Muscle layer of duodenum (tissue), 2 donors: ENCODE results near the gene RELCH.

Experiments used
- H3K27ac ChIP-seq: one replicate; pipeline ENCODE4 v1.7.0; 2013; ENCODE audit warnings: mild to moderate bottlenecking, low read length
- H3K27me3 ChIP-seq: one replicate; pipeline ENCODE4 v1.7.0; 2013; ENCODE audit warnings: low read depth, mild to moderate bottlenecking, control low read depth, low read length
- H3K36me3 ChIP-seq, 2 donors: one replicate each; pipeline ENCODE4 v1.7.0; 2013; ENCODE audit warnings: low read length in 2 of 2, control low read depth in 1 of 2, mild to moderate bottlenecking in 1 of 2; ENCODE audit not compliant: insufficient read depth in 2 of 2, control insufficient read depth in 1 of 2
- H3K4me1 ChIP-seq, 2 donors: one replicate each; pipeline ENCODE4 v1.7.0; 2013; ENCODE audit warnings: low read length in 2 of 2, mild to moderate bottlenecking in 2 of 2, control low read depth in 1 of 2, moderate library complexity in 1 of 2; ENCODE audit not compliant: insufficient read depth in 2 of 2, control insufficient read depth in 1 of 2
- H3K4me3 ChIP-seq, 2 donors: one replicate each; pipeline ENCODE4 v1.7.0; 2013; ENCODE audit warnings: low read length in 2 of 2, low read depth in 1 of 2, mild to moderate bottlenecking in 1 of 2
- H3K9me3 ChIP-seq, 2 donors: one replicate each; pipeline ENCODE4 v1.7.0; 2013; ENCODE audit warnings: low read length in 2 of 2, control low read depth in 1 of 2, mild to moderate bottlenecking in 1 of 2; ENCODE audit not compliant: control insufficient read depth in 1 of 2
- donor health status: healthy.

Gene RELCH

DNA sequence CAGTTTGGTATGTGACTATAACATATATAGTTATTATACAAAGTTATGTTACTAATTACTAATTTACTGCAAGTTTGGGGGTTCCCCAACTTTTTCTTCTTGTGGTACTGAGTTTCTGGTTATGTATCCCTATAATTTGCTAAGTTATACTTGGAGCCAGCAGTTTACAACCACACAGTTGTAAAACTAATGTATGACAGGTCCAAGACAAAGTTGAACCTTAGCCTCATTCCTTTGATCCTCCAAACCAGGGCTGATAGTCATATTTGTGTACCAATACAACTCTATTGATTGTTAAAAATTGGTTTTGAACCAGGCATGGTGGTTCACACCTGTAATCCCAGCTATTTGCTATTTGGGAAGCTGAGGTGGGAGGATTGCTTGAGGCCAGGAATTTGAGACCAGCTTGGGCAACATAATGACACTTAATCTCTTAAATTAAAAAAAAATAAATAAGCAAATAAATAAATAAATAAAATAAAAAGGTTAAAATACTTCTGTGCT lies 24.3 kb downstream of the RELCH start:
- Histone ChIP-seq H3K27me3 (no peaks in the 10 kb centered on the region), H3K4me1 (peaks cover 0 to 3% of the 10 kb centered on the region in 2 donors), H3K4me3 (no peak overlapping the region), H3K36me3 (peaks cover 5 to 13% of the 10 kb centered on the region in 2 donors), H3K27ac (no peak overlapping the region), H3K9me3 (peaks cover 0 to 3% of the 10 kb centered on the region in 2 donors)

DNA sequence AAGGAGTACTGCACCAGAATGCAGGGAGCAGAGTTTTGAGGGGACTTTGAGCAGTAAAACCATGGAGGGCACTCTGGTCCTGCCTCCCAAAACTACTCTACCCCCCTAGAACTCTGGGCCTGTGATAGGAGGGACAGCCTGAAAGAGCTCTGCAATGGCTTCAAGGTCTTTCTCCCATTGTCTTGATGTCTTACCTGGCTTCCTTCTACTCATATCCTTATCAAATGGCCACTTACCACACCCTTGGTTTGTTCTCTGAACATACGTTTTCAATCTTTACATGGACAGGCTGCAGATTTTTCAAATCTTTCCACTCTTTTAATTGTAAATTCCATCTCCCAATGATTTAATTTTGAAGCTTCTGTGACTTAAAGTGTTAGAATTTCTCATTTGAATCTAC lies 27.7 kb downstream of the RELCH start:
- Histone ChIP-seq H3K27me3 (no peaks in the 10 kb centered on the region), H3K36me3 (peaks cover 5 to 13% of the 10 kb centered on the region in 2 donors), H3K4me3 (no peak overlapping the region), H3K27ac (no peak overlapping the region), H3K9me3 (peaks cover 0 to 3% of the 10 kb centered on the region in 2 donors), H3K4me1 (peaks cover 0 to 3% of the 10 kb centered on the region in 2 donors)

DNA sequence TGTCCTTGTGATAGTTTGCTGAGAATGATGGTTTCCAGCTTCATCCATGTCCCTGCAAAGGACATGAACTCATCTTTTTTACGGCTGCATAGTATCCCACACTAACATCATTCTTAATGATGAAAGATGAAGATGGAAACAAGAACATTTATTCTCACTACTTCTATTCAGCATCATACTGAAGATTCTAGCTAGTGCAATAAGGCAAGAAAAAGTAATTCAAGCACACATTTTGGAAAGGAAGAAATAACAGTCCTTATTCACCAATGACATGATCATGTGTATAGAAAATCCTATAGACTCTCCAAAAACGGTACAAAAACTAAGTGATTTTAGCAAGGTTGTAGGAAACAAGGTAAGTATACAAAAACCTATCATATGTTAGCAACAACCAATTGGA lies 37.2 kb downstream of the RELCH start:
- Histone ChIP-seq H3K4me3 (no peak overlapping the region), H3K4me1 (no peaks in the 10 kb centered on the region), H3K9me3 (peaks cover 0 to 6% of the 10 kb centered on the region in 2 donors), H3K36me3 (peaks cover 28 to 30% of the 10 kb centered on the region in 2 donors), H3K27ac (no peak overlapping the region), H3K27me3 (no peaks in the 10 kb centered on the region)

GRCh38 chr18:62226047-62226446 lies 39.0 kb downstream of the RELCH start:
- Histone ChIP-seq H3K36me3 (peaks cover 35 to 44% of the 10 kb centered on the region in 2 donors), H3K4me1 (no peaks in the 10 kb centered on the region), H3K27ac (no peak overlapping the region), H3K9me3 (peaks cover 0 to 6% of the 10 kb centered on the region in 2 donors), H3K4me3 (no peak overlapping the region), H3K27me3 (no peaks in the 10 kb centered on the region)

- peaks cover 12 to 23% of the 10 kb centered on the region in 2 donors for H3K36me3 ChIP-seq
- H3K27ac ChIP-seq, result no peak overlapping the region
- no peaks in the 10 kb centered on the region for H3K9me3 ChIP-seq
- H3K27me3 ChIP-seq, result no peaks in the 10 kb centered on the region
- no peaks in the 10 kb centered on the region for H3K4me1 ChIP-seq
- H3K4me3 ChIP-seq, result no peak overlapping the region
Measured at GRCh38 chr18:62236252-62236651, 49.2 kb downstream of the RELCH start.

DNA sequence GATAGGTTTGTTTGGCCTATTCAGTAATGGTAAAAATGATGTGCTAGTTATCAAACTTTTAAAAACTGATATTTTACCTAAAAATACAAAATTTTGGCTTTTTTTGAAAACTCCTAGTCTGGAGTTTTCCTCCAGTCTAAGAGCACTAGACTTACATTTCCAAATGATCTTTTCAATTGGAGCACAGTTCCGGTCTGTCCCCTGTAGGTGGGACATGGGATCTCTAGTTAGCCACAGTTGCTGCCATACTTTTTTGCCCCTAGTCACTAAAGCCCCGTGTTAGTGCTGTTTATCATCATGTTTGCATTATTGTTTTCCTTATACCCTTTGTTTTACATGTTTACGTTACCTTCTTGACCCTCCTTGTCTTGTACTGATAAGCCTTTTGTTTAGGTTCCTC lies 52.4 kb downstream of the RELCH start:
- Histone ChIP-seq H3K9me3 (no peaks in the 10 kb centered on the region), H3K4me3 (no peak overlapping the region), H3K36me3 (peaks cover 10 to 12% of the 10 kb centered on the region in 2 donors), H3K27me3 (no peaks in the 10 kb centered on the region), H3K4me1 (no peaks in the 10 kb centered on the region), H3K27ac (no peak overlapping the region)

DNA sequence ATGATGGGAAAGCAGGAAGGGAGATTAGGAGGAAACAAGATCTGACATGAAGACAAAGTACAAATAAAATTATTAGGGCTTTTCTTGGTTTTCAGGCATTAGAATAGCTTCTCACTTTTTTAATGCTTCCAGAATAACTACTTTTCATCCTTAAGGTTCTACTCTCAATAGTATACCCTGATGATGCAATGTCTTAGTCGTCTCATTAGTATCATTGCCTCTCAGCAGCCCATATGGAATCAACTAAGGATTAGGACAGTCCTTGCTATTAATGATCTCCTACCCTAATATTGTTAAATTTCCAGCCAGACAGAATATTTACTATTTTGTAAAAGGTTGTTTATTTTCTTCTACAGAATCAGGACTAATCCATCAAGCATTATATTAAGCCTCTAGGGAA lies 55.9 kb downstream of the RELCH start:
- H3K36me3 ChIP-seq, result peaks cover 18 to 26% of the 10 kb centered on the region in 2 donors

GRCh38 chr18:62245177-62245576 lies 58.1 kb downstream of the RELCH start:
- Histone ChIP-seq H3K4me3 (no peak overlapping the region), H3K4me1 (no peaks in the 10 kb centered on the region), H3K9me3 (no peaks in the 10 kb centered on the region), H3K27me3 (no peaks in the 10 kb centered on the region), H3K36me3 (peaks cover 14 to 22% of the 10 kb centered on the region in 2 donors), H3K27ac (no peak overlapping the region)

More for the DNA sequence above, 55.9 kb downstream of the RELCH start:
- Histone ChIP-seq H3K27me3 (no peaks in the 10 kb centered on the region), H3K27ac (no peak overlapping the region), H3K4me3 (no peak overlapping the region), H3K4me1 (no peaks in the 10 kb centered on the region), H3K9me3 (no peaks in the 10 kb centered on the region)

GRCh38 chr18:62245699-62246098 lies 58.6 kb downstream of the RELCH start:
- no peaks in the 10 kb centered on the region for H3K27me3 ChIP-seq
- peaks cover 14 to 22% of the 10 kb centered on the region in 2 donors for H3K36me3 ChIP-seq
- H3K9me3 ChIP-seq, result no peaks in the 10 kb centered on the region
- H3K27ac ChIP-seq, result no peak overlapping the region
- H3K4me3 ChIP-seq, result no peak overlapping the region
- H3K4me1 ChIP-seq, result no peaks in the 10 kb centered on the region

DNA sequence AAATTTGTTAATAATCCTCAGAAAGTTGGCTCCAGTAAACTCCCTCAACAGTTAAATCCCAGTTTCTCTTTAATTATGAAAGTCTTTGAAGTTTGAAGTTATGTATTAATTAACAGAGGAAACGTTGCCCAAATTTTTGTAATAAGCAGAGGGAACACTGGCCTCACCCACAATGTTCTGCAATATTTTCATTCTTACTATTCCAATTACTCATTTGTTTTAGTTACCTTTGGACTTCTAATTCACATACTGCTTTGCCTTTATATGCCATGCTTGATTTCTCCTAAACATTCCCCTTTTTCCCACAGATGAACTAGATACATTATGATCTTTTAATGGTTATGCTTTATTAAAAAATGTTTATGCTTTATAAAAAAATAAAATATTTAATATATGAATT lies 61.3 kb downstream of the RELCH start:
- Histone ChIP-seq H3K9me3 (no peaks in the 10 kb centered on the region), H3K36me3 (peaks cover 14 to 19% of the 10 kb centered on the region in 2 donors), H3K27ac (no peak overlapping the region), H3K4me3 (no peak overlapping the region), H3K27me3 (no peaks in the 10 kb centered on the region), H3K4me1 (no peaks in the 10 kb centered on the region)

- Histone ChIP-seq H3K4me3 (no peak overlapping the region), H3K4me1 (no peaks in the 10 kb centered on the region), H3K36me3 (peaks cover 12 to 14% of the 10 kb centered on the region in 2 donors), H3K27ac (no peak overlapping the region), H3K9me3 (no peaks in the 10 kb centered on the region), H3K27me3 (no peaks in the 10 kb centered on the region)
Measured at GRCh38 chr18:62249478-62250097, 62.5 kb downstream of the RELCH start.

DNA sequence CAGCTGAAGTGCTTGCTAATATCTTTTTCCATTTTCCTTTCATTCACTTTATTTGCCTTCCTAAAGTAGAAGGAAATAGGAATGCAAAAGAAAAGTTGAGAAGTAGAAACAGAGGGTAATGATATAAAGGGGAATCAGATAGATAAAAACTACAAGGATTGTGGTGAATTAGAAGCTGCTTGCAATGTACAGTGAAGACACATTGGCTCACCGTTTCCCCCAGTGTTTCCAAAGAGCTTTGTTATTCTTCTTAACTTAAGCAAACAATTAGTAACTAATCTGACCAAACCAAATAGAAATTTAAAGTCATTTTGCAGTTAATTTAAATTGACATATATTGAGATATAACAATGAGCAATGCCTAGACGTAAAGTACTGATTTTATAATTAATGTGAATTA lies 63.4 kb downstream of the RELCH start:
- peaks cover 8 to 11% of the 10 kb centered on the region in 2 donors for H3K36me3 ChIP-seq
- no peak overlapping the region for H3K4me3 ChIP-seq
- H3K9me3 ChIP-seq, result no peaks in the 10 kb centered on the region
- H3K27me3 ChIP-seq, result no peaks in the 10 kb centered on the region
- H3K4me1 ChIP-seq, result no peaks in the 10 kb centered on the region
- H3K27ac ChIP-seq, result no peak overlapping the region
